LoVo (cell line): ENCODE data around the gene GABPB2.

Experiments
- DNase-seq: peaks from one replicate; pipeline ENCODE4 v3.0.0-alpha.2; 2016; ENCODE audit warnings: low spot score

Gene GABPB2

GRCh38 chr1:151070474-151071276, at the start of gene GABPB2:
TSS of gene GABPB2 (plus strand) at chr1:151070761. CDS start at chr1:151088190, 17,429 bp downstream.
- peak; percentile 93 for DNase-seq

- DNase-seq, result no peak
These were observed 45.9 kb upstream of the GABPB2 start for GRCh38 chr1:151024540-151025146.

DNA sequence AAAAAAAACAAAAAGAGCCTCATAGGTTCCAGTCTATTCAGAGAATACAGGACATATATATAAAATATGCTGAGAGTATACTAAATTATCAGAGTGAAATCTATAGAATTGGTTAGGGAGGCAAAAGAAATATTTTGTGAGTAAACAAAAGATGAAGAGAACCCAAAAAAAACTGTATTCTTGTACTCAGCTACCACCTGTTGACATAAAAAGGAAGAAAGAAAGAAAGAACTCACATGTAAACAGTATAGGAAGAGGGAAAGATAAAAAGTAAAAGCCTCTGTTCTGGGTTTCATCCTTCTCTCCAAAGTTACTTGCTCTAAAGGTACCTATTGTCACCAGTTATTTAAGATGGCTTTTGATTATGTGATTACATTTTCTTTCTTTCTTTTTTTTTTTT, 44.1 kb upstream of the GABPB2 start:
- DNase-seq, result no peak

DNA sequence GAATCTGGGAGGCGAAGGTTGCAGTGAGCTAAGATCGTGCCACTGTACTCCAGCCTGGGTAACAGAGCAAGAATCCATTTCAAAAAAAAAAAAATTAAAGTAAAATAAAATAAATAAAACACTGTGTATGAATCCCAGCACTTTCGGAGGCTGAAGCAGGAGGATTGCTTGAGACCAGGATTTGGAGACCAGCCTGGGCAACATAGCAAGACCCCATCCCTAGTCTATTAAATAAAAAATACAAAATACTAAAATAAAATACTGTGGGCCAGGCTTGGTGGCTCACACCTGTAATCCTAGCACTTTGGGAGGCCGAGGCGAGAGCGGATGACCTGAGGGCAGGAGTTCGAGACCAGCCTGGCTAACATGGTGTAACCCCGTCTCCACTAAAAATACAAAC, 38.4 kb upstream of the GABPB2 start:
- no peak for DNase-seq

- no peak for DNase-seq
These were observed 35.4 kb upstream of the GABPB2 start for GRCh38 chr1:151035167-151035566.

DNA sequence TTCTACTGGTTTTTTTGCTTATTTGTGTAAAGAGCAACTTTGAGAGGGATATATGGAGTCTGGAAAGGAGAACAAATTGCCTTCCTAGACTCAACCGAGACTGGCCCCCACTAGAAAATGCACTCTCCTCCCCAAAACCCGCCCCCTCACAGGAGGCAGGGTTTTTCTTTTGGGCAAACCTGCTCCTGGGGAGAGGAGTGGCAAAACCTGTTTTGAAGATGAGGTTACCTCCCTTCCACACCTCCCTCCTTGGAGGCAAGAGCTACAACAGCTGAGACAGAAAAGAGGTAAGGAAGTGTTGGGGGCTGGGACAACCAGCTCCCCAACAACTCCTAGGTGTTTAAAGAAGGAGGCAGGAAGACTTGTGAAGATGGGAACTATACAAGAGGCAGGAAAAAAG, 34.2 kb upstream of the GABPB2 start, which contains the start of gene BNIPL:
Gene BNIPL (plus strand): TSS at position 231 of the 400 bp plus-strand sequence. CDS start 140 bp downstream, at position 371.
- no peak for DNase-seq

DNA sequence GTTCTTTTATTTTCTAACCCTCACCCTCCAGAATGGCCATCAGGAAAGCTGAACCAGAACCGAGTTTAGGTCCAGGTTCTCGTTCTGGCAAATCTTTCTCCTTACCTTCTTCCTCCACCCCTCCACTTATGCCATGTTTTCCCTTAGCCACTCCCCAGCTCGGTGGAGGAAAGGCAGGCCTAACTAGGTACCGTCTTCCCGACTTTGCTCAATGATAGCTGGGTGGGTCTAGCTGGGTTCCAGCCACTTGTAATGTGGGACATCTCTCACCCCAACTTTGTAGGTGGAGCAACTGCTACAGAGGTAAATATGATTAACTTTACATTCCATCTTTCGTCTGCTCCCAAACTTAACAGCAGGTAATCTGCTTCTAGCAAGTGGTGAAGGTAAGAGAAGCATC, 33.5 kb upstream of the GABPB2 start:
- DNase-seq, result no peak

DNA sequence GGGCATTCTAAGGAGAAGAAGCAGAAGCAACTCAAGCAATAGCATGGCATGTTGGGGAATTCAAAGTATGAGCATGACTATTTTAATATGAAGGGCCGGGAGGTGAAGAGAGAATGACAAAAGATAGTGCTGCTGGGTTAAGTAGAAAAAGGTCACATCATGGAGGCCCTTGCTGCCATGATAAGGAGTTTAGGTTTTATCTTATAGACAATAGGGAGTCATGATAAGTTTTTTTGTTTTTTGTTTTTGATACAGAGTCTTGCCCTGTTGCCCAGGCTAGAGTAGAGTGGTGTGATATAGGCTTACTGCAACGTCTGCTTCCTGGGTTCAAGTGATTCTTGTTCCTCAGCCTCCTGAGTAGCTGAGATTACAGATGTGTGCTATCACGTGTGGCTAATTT, 31.0 kb upstream of the GABPB2 start:
- no peak for DNase-seq

- no peak for DNase-seq
These were observed 27.4 kb upstream of the GABPB2 start for GRCh38 chr1:151043163-151043562.

GRCh38 chr1:151047591-151047924, 23.0 kb upstream of the GABPB2 start, which contains the start of gene C1orf56:
TSS of gene C1orf56 (plus strand) at chr1:151047751. CDS start at chr1:151047848, 97 bp downstream.
- peak; percentile 78 for DNase-seq

GRCh38 chr1:151047925-151048644, 22.5 kb upstream of the GABPB2 start:
- peak; percentile 57 for DNase-seq

GRCh38 chr1:151048645-151049032, 21.9 kb upstream of the GABPB2 start:
- DNase-seq, result no peak

DNA sequence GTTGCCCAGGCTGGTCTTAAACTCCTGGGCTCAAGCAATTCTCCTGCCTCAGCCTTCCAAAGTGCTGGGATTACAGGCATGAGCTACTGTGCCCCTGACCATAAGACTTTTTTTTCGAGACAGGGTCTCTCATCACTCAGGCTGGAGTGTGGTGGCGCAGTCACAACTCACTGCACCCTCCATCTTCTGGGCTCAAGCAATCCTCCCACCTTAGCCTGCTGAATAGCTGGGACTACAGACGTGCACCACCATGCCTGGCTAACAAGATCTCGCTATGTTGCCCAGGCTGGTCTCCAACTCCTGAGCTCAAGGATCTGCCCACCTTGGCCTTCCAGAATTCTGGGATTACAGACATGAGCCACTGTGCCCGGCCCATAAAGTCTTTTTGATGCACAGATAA, 21.1 kb upstream of the GABPB2 start:
- no peak for DNase-seq

DNA sequence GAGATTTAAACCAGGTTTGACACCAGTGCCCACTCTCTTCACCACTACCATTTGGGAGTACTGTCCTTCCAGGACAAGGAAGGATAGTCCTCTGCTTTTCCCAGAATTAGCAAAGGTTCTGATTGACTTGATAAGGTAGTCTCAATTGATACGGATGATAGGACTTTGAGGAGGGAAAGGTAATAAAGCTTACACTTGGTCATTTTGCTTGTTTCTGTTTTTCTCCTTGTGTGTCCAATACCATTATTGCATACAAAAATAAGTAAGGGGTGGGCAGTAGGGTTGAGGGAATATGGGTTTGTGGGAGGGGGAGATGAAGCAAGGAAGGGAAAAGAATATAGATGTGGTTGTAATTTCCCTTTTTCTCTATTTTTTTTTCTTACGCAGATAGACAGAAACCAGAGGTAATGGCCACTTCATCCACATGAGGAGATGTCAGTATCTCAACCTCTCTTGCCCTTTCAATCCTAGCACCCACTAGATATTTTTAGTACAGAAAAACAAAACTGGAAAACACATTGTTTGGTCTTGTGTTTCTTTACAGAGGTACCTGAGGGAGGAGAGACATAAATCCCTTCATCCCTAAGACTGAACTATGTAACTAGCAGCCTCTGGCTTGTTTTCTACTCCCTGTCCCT, 20.4 kb upstream of the GABPB2 start:
- DNase-seq, result no peak

- DNase-seq, result no peak
These were observed 19.1 kb upstream of the GABPB2 start for GRCh38 chr1:151051356-151052009.

GRCh38 chr1:151054971-151055547, 15.5 kb upstream of the GABPB2 start:
- DNase-seq, result no peak

- no peak for DNase-seq
These were observed 15.0 kb upstream of the GABPB2 start for GRCh38 chr1:151055581-151055980.

DNA sequence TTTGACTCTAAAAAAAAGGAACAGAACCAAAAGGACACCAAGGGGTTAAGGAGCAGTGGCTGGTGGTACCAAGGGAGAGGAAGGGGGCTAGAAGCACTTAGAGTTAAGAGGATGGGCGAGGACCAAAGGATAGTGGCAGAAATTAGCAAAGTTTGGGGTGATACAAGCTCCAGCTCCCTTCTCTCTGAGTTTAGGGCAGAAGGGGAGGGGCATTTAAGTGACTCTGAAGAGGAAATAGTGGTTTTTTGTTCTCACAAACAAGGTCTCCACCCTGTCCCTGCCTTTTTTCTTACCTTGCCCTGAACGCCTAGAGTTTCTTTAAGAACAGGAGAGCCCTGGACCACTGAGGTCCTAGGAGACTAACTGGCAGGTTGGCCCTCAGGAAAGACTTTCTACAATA, 14.4 kb upstream of the GABPB2 start:
- DNase-seq, result no peak

DNA sequence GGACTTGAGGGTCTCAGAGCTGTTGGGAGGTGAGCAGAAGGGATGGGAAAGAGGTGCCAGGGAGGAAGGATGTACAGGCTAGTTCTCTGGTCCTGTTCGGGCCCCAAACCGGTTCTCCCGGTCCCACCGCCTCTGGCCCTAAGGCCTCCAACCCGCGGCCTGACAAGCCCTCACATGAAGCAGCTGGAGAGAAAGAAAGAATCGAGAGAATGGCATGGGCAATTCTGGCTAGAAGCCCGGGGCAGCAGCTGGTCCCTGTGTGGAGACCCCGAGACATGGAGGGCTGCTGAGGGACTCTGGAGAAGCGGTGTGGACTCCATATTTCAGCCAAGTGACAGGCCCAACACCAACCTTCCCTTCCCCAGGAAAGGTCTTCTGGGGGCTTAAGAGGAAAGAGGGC, 11.9 kb upstream of the GABPB2 start:
- DNase-seq, result peak; percentile 49

DNA sequence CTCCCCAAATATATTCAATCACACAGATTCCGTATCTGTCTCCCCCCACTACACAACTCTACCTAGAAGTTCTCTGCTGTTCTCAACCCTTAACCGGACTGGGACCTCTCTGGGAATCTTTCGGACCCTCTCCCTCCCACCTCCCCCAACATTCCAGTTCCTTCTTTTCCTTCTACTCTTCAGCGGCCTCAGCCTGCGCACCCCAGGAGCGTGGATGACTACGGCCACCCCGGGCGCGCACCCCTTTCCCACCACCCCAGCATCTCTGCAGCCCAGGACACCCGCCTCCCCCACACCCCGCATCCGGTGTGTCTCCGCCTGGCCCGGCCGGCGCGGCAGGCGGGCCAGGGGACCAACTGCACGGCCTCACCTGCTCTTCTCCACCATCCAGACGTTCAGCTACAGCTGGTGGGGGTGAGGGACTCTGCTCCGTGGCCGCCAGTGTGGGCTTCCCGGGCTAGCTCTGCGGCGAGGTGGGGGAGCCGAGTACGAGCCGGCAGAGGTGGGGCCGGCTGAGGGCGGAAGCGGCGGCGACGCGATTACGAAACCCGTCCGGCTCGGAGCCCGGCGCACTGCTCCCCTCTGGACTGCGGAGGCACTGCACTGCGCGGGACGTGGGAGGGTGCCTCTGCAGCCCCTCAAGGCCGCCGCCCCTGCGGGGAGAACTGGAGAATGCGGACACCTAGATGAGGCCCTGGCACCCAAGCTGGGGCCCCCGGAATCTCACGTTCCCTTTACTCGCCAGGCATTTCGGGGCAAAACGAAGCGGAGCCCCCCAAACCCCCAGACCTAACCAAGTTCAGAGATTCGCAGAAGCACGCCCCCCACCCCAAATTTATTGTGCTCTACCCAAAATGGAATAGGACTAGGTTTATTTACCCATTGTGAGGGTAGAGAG, 11.2 kb upstream of the GABPB2 start, which contains the start of gene CDC42SE1:
Gene CDC42SE1 (minus strand): TSS at position 514 of the 898 bp plus-strand sequence. CDS start 3,892 bp downstream, outside the sequence.
- DNase-seq, result peak; percentile 88
